MCF 10A (cell line): ENCODE results near the gene PP2D1. TPM values are rescaled to one million over a fixed set of nuclear protein-coding genes. Genes with fewer than 3 reads are reported as not detected.

Experiments used
- Bru-seq: library from RNA; stranded (reverse); fragments of 400-500 nt; gene quantifications from one replicate; lab custom pipeline; 2021; lab: Mats Ljungman, UMichigan
- BruChase-seq, 2 experiments: library from RNA; stranded (reverse); fragments of 400-500 nt; gene quantifications; one replicate each; lab custom pipeline; 2021; lab: Mats Ljungman, UMichigan
- BruUV-seq: library from RNA; stranded (reverse); fragments of 400-500 nt; replicated peaks from 2 replicates; lab custom pipeline; 2021; lab: Mats Ljungman, UMichigan
- CTCF ChIA-PET: fragments of 300-600 bp; sonication (Branson Sonifier 250); formaldehyde crosslinking; extraction: SDS; loops from one replicate; lab custom pipeline; 2021; ENCODE audit warnings: antibody characterized with exemption, inconsistent platforms; lab: Yijun Ruan, JAX
- POLR2A ChIA-PET: fragments of 300-600, 350-650 bp; sonication (Branson Sonifier 250); formaldehyde crosslinking; extraction: SDS; loops from one replicate; lab custom pipeline; 2020; ENCODE audit warnings: antibody characterized with exemption, inconsistent platforms; lab: Yijun Ruan, JAX
- DNase-seq: peaks from one replicate; pipeline ENCODE4 v3.0.0-alpha.2; 2018; ENCODE audit not compliant: unreplicated experiment
- H3K27ac Mint-ChIP-seq: one replicate; pipeline ENCODE4 v1.8.0; 2022; ENCODE audit warnings: mild to moderate bottlenecking, low read depth, mixed read lengths; ENCODE audit not compliant: unreplicated experiment
- H3K27me3 Mint-ChIP-seq: one replicate; pipeline ENCODE4 v1.8.0; 2022; ENCODE audit warnings: mixed read lengths; ENCODE audit not compliant: insufficient read depth, unreplicated experiment
- H3K36me3 Mint-ChIP-seq: one replicate; pipeline ENCODE4 v1.8.0; 2022; ENCODE audit warnings: mild to moderate bottlenecking, moderate library complexity, mixed read lengths; ENCODE audit not compliant: insufficient read depth, unreplicated experiment
- H3K4me1 Mint-ChIP-seq: one replicate; pipeline ENCODE4 v1.8.0; 2022; ENCODE audit warnings: mixed read lengths; ENCODE audit not compliant: insufficient read depth, unreplicated experiment
- H3K4me3 Mint-ChIP-seq: one replicate; pipeline ENCODE4 v1.8.0; 2022; ENCODE audit warnings: mild to moderate bottlenecking, moderate library complexity, mixed read lengths; ENCODE audit not compliant: unreplicated experiment
- H3K9me3 Mint-ChIP-seq: one replicate; pipeline ENCODE4 v1.8.0; 2022; ENCODE audit warnings: mixed read lengths; ENCODE audit not compliant: unreplicated experiment
- intact Hi-C: fragments of 100-400 bp; cut with micrococcal nuclease; formaldehyde crosslinking; loops from 2 replicates; pipeline ENCODE4 v1.14.1; 2022
- long read RNA-seq: library from polyadenylated mRNA; stranded (forward); transcript quantifications from one replicate; pipeline ENCODE4 v2.0.0, GENCODE V29; 2022
- total RNA-seq: library from RNA; stranded (reverse); gene quantifications from 2 replicates; pipeline ENCODE4 v1.2.3, GENCODE V29; 2022
- TF ChIP-seq, protein P1 (sequence below): fragments of 200-600 bp; IDR thresholded peaks from one replicate; pipeline ENCODE4 v1.8.0; 2022; ENCODE audit warnings: antibody characterized with exemption, mild to moderate bottlenecking; ENCODE audit not compliant: unreplicated experiment

Gene PP2D1, protein sequence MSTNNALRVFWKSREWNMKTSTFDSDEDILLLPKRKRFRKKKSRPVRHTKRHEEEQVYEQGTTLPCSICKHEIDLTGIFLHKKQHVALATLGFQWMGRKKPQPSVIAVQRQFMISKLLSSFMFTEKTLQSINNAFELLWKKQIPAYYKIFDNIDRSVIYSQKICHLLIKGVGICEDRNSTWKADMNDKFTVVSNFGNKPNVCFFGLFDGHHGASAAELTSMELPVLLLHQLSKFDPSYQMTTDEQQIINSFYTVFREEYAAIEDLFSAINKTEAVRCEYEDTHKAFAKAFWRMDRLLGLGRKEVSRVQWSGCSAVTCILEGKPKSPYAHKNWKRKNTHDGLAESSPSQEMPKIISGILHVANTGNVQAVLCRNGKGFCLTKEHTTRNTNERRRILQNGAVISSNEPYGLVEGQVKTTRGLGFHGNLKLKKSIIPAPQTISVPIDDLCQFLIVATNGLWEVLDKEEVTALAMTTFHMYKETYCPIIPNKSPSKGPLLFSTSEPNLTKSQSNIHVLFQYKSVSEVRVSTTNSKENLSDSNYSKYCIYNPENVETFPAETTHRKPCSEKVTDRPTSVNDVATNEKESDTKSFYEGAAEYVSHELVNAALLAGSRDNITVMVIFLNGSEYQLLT
- not detected in 2 replicates for total RNA-seq
- not detected for Bru-seq, nascent RNA
- BruChase-seq, experiment 1, labeled RNA remaining after a 6-hour chase, result not detected
- not detected for BruChase-seq, experiment 2, labeled RNA remaining after a 2-hour chase
- long read RNA-seq, partial matches to known transcripts, result 0 of 7 reads
- long read RNA-seq, other reads (novel, unspliced or antisense), result 7 of 7 reads

- no peaks in the 10 kb centered on the region for H3K27me3 Mint-ChIP-seq
- TF ChIP-seq, protein P1, sequence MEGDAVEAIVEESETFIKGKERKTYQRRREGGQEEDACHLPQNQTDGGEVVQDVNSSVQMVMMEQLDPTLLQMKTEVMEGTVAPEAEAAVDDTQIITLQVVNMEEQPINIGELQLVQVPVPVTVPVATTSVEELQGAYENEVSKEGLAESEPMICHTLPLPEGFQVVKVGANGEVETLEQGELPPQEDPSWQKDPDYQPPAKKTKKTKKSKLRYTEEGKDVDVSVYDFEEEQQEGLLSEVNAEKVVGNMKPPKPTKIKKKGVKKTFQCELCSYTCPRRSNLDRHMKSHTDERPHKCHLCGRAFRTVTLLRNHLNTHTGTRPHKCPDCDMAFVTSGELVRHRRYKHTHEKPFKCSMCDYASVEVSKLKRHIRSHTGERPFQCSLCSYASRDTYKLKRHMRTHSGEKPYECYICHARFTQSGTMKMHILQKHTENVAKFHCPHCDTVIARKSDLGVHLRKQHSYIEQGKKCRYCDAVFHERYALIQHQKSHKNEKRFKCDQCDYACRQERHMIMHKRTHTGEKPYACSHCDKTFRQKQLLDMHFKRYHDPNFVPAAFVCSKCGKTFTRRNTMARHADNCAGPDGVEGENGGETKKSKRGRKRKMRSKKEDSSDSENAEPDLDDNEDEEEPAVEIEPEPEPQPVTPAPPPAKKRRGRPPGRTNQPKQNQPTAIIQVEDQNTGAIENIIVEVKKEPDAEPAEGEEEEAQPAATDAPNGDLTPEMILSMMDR, result no peak
- intact Hi-C loops, result no loop called here
- H3K4me3 Mint-ChIP-seq, result no peak within 1 kb of the TSS
- no peaks in the 10 kb centered on the region for H3K9me3 Mint-ChIP-seq
- DNase-seq, result no peak
- ChIA-PET POLR2A (interaction anchor here (0.7 kb wide), 1 partner anchor 206 kb away, joined by 3 read pairs; no protein-coding TSS in a partner anchor), CTCF (interaction anchor here (0.6 kb wide), 1 partner anchor 314 kb away, joined by 3 read pairs; no protein-coding TSS in a partner anchor)
- no peak within 1 kb of the TSS for H3K27ac Mint-ChIP-seq
- peaks cover 5% of the 10 kb centered on the region for H3K4me1 Mint-ChIP-seq
- H3K36me3 Mint-ChIP-seq, result no peaks in the 10 kb centered on the region
- BruUV-seq, result no TSS peak
Observed at GRCh38 chr3:20012164-20012563, at the start of gene PP2D1. TSS of gene PP2D1 (minus strand) at chr3:20012264. CDS start at chr3:20012072, 192 bp downstream.

- TF ChIP-seq, protein P1, result no peak
- Mint-ChIP-seq H3K4me3 (peak overlapping the region; percentile 65), H3K27ac (peak overlapping the region; percentile 62), H3K27me3 (no peaks in the 10 kb centered on the region), H3K4me1 (peaks cover 24% of the 10 kb centered on the region), H3K9me3 (no peaks in the 10 kb centered on the region), H3K36me3 (no peaks in the 10 kb centered on the region)
- ChIA-PET CTCF (no interaction called here), POLR2A (interaction anchor here (1.0 to 1.5 kb wide), 5 partner anchors 13 to 115 kb away, joined by 3 to 4 read pairs (median 3); partner anchors contain the start of gene RAB5A)
- DNase-seq, result peak; percentile 68
- intact Hi-C loops, result no loop called here
- no TSS peak for BruUV-seq
Observed at GRCh38 chr3:20060974-20061685, 49.1 kb upstream of the PP2D1 start.

DNA sequence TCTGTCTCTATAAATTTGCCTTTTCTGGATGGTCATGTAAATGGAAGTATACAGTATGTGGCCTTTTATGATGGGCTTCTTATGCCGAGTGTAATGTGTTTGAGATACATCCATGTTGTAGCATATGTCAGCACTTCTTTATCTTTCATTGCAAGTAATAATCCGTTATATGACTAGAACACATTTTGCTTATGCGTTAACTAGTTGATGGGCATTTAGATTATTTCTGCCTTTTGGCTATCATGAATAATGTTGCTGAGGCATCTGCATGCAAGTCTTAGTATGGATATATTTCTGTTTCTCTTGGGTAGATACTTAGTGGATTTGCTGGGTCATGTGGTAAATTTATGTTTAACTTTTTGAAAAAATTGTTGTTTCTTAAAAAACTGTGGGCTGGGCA is 47.9 kb upstream of the PP2D1 start:
- ChIA-PET POLR2A (interaction anchor here (1.0 to 1.5 kb wide), 5 partner anchors 14 to 113 kb away, joined by 3 to 4 read pairs (median 3); partner anchors contain the start of gene RAB5A), CTCF (no interaction called here)
- BruUV-seq, result no TSS peak
- TF ChIP-seq, protein P1, result no peak
- no peaks in the 10 kb centered on the region for H3K36me3 Mint-ChIP-seq
- peaks cover 17% of the 10 kb centered on the region for H3K4me1 Mint-ChIP-seq
- H3K27ac Mint-ChIP-seq, result no peak overlapping the region
- intact Hi-C loops, result no loop called here
- no peaks in the 10 kb centered on the region for H3K27me3 Mint-ChIP-seq
- H3K9me3 Mint-ChIP-seq, result no peaks in the 10 kb centered on the region
- no peak overlapping the region for H3K4me3 Mint-ChIP-seq
- no peak for DNase-seq
